ENCODE results near the gene SLC13A4. TPM values are rescaled to one million over a fixed set of nuclear protein-coding genes. Genes with fewer than 3 reads are reported as not detected.

The SLC13A4 gene
- total RNA-seq, 1 experiment from 2014 or later, result not detected

GRCh38 chr7:135662123-135662372 is 65.9 kb downstream of the SLC13A4 start:
- intact Hi-C loops (cut with micrococcal nuclease; ENCODE audit: unreplicated experiment) (no loop called here), in situ Hi-C loops (cut with HindIII; ENCODE audit: low pct_unique_long_range_greater_than_20kb, low sequenced_read_pairs) (loop anchor here (5.0 kb wide), 1 partner anchor 35 kb away; no protein-coding TSS in a partner anchor)
- Histone ChIP-seq H3K4me3 (ENCODE audit: low read depth in 2 of 2, low read length in 2 of 2) (peak overlapping the region; percentile 91 to 98), H3K27me3 (ENCODE audit: control insufficient read depth, insufficient read depth, low read length) (no peaks in the 10 kb centered on the region), H3K4me1 (ENCODE audit: control insufficient read depth, insufficient read depth, low read length) (peaks cover 5% of the 10 kb centered on the region; the same call in 1 of the 2 replicates), H3K9me3 (ENCODE audit: control insufficient read depth, insufficient read depth, low read depth, low read length) (no peaks in the 10 kb centered on the region), H3K36me3 (ENCODE audit: control insufficient read depth, insufficient read depth, low read length) (peaks cover 2% of the 10 kb centered on the region; the same call in 1 of the 2 replicates), H3K27ac (ENCODE audit: low read length) (peak overlapping the region; percentile 84)
- ChIA-PET POLR2A (interaction anchor here (0.7 kb wide), 2 partner anchors 14 to 53 kb away, joined by 3 to 4 read pairs; no protein-coding TSS in a partner anchor), CTCF (interaction anchor here (1.1 kb wide), 1 partner anchor 17 kb away, joined by 5 read pairs; no protein-coding TSS in a partner anchor)
- TF ChIP-seq CTCF (IDR thresholded peaks at IDR 0.05), result no peak
- TF ChIP-seq SIN3A (IDR thresholded peaks at IDR 0.05; ENCODE audit: borderline replicate concordance, insufficient read depth, low read depth, low read length), result no peak
- no peak for TF ChIP-seq TCF7L2 (IDR thresholded peaks at IDR 0.05; ENCODE audit: low read depth, low read length)
- TF ChIP-seq REST (IDR thresholded peaks at IDR 0.05; ENCODE audit: insufficient read depth in 1 of 2, low read depth in 2 of 2, low read length in 1 of 2), result no peak
- TF ChIP-seq POLR2AphosphoS5 (IDR thresholded peaks at IDR 0.05; ENCODE audit: low read depth, low read length), result no peak; the same call in 1 of the 2 replicates
- no peak for ATAC-seq
- no TSS peak for BruUV-seq (replicated peaks)
- no peak for DNase-seq (ENCODE audit: low read depth, low spot score)

- POLR2A ChIA-PET, result no interaction called here
- no TSS peak for BruUV-seq (replicated peaks)
- no peak for DNase-seq (ENCODE audit: low read depth, low spot score)
- Histone ChIP-seq H3K27me3 (ENCODE audit: control insufficient read depth, insufficient read depth, low read length) (no peaks in the 10 kb centered on the region), H3K4me3 (ENCODE audit: low read depth in 2 of 2, low read length in 2 of 2) (peak overlapping the region; percentile 91 to 98), H3K9me3 (ENCODE audit: control insufficient read depth, insufficient read depth, low read depth, low read length) (no peaks in the 10 kb centered on the region), H3K27ac (ENCODE audit: low read length) (peak overlapping the region; percentile 84), H3K4me1 (ENCODE audit: control insufficient read depth, insufficient read depth, low read length) (peaks cover 5% of the 10 kb centered on the region; the same call in 1 of the 2 replicates), H3K36me3 (ENCODE audit: control insufficient read depth, insufficient read depth, low read length) (peaks cover 2% of the 10 kb centered on the region; the same call in 1 of the 2 replicates)
- CTCF ChIA-PET, result interaction anchor here (1.1 kb wide), 1 partner anchor 16 kb away, joined by 5 read pairs; no protein-coding TSS in a partner anchor
- intact Hi-C loops (cut with micrococcal nuclease; ENCODE audit: unreplicated experiment), result no loop called here
- in situ Hi-C loops (cut with HindIII; ENCODE audit: low pct_unique_long_range_greater_than_20kb, low sequenced_read_pairs), result loop anchor here (5.0 kb wide), 1 partner anchor 34 kb away; no protein-coding TSS in a partner anchor
- TF ChIP-seq REST (IDR thresholded peaks at IDR 0.05; ENCODE audit: insufficient read depth in 1 of 2, low read depth in 2 of 2, low read length in 1 of 2), result no peak
- no peak for TF ChIP-seq CTCF (IDR thresholded peaks at IDR 0.05)
- no peak for TF ChIP-seq SIN3A (IDR thresholded peaks at IDR 0.05; ENCODE audit: borderline replicate concordance, insufficient read depth, low read depth, low read length)
- TF ChIP-seq TCF7L2 (IDR thresholded peaks at IDR 0.05; ENCODE audit: low read depth, low read length), result no peak
- TF ChIP-seq POLR2AphosphoS5 (IDR thresholded peaks at IDR 0.05; ENCODE audit: low read depth, low read length), result no peak
- ATAC-seq, result peak; percentile 41
Observed at GRCh38 chr7:135661311-135662122, 66.5 kb downstream of the SLC13A4 start.
